Effector memory CD4-positive, alpha-beta T cell (primary cell): ENCODE measurements around the gene FGF1.

Experiments
- DNase-seq, 3 donors: peaks; one replicate each; pipeline ENCODE4 v3.0.0-alpha.2; 2020
- H3K27ac ChIP-seq: 2 replicates; pipeline ENCODE4 v1.7.0; 2013; ENCODE audit warnings: mild to moderate bottlenecking, low read length, moderate library complexity; ENCODE audit not compliant: insufficient read depth, poor library complexity, severe bottlenecking
- H3K27me3 ChIP-seq: replicated peaks from 2 replicates; pipeline ENCODE4 v1.7.0; 2013; ENCODE audit warnings: mild to moderate bottlenecking, low read length; ENCODE audit not compliant: insufficient read depth, control insufficient read depth, poor library complexity, severe bottlenecking
- H3K36me3 ChIP-seq: 2 replicates; pipeline ENCODE4 v1.7.0; 2013; ENCODE audit warnings: mild to moderate bottlenecking, low read length, moderate library complexity; ENCODE audit not compliant: control insufficient read depth, insufficient read depth
- H3K4me1 ChIP-seq: 2 replicates; pipeline ENCODE4 v1.7.0; 2013; ENCODE audit warnings: low read length, mild to moderate bottlenecking; ENCODE audit not compliant: control insufficient read depth, insufficient read depth, poor library complexity, severe bottlenecking
- H3K4me3 ChIP-seq: 2 replicates; pipeline ENCODE4 v1.7.0; 2013; ENCODE audit warnings: low read length, low read depth, mild to moderate bottlenecking; ENCODE audit not compliant: insufficient read depth, poor library complexity, severe bottlenecking
- H3K9me3 ChIP-seq: 2 replicates; pipeline ENCODE4 v1.7.0; 2013; ENCODE audit warnings: mild to moderate bottlenecking, low read length, moderate library complexity; ENCODE audit not compliant: control insufficient read depth

FGF1 gene

GRCh38 chr5:142548739-142549275 lies 137.1 kb downstream of the FGF1 start:
- DNase-seq, result no peak
- no peaks in the 10 kb centered on the region for H3K4me1 ChIP-seq
- no peaks in the 10 kb centered on the region for H3K27me3 ChIP-seq
- no peak overlapping the region for H3K27ac ChIP-seq
- no peaks in the 10 kb centered on the region for H3K9me3 ChIP-seq
- H3K36me3 ChIP-seq, result no peaks in the 10 kb centered on the region
- no peak overlapping the region for H3K4me3 ChIP-seq

- Histone ChIP-seq H3K36me3 (no peaks in the 10 kb centered on the region), H3K9me3 (no peaks in the 10 kb centered on the region), H3K4me1 (no peaks in the 10 kb centered on the region), H3K27ac (no peak overlapping the region), H3K27me3 (no peaks in the 10 kb centered on the region), H3K4me3 (no peak overlapping the region)
- DNase-seq, result no peak
These were observed 138.2 kb downstream of the FGF1 start for GRCh38 chr5:142547445-142548380.

- no peak for DNase-seq
- Histone ChIP-seq H3K36me3 (no peaks in the 10 kb centered on the region), H3K27me3 (no peaks in the 10 kb centered on the region), H3K4me1 (no peaks in the 10 kb centered on the region), H3K27ac (no peak overlapping the region), H3K9me3 (no peaks in the 10 kb centered on the region), H3K4me3 (no peak overlapping the region)
These were observed 140.1 kb downstream of the FGF1 start for GRCh38 chr5:142545650-142546322.

- no peak overlapping the region for H3K4me3 ChIP-seq
- H3K27ac ChIP-seq, result no peak overlapping the region
- no peaks in the 10 kb centered on the region for H3K36me3 ChIP-seq
- no peaks in the 10 kb centered on the region for H3K27me3 ChIP-seq
- no peaks in the 10 kb centered on the region for H3K4me1 ChIP-seq
- DNase-seq, result no peak
- no peaks in the 10 kb centered on the region for H3K9me3 ChIP-seq
These were observed 140.8 kb downstream of the FGF1 start for GRCh38 chr5:142544946-142545649.

- Histone ChIP-seq H3K36me3 (no peaks in the 10 kb centered on the region), H3K4me1 (no peaks in the 10 kb centered on the region), H3K27me3 (no peaks in the 10 kb centered on the region), H3K27ac (no peak overlapping the region), H3K9me3 (no peaks in the 10 kb centered on the region), H3K4me3 (no peak overlapping the region)
- no peak for DNase-seq
These were observed 141.7 kb downstream of the FGF1 start for GRCh38 chr5:142544071-142544753.

- no peaks in the 10 kb centered on the region for H3K9me3 ChIP-seq
- no peak overlapping the region for H3K4me3 ChIP-seq
- H3K27me3 ChIP-seq, result no peaks in the 10 kb centered on the region
- no peaks in the 10 kb centered on the region for H3K4me1 ChIP-seq
- no peak for DNase-seq
- H3K27ac ChIP-seq, result no peak overlapping the region
- H3K36me3 ChIP-seq, result no peaks in the 10 kb centered on the region
These were observed 143.0 kb downstream of the FGF1 start for GRCh38 chr5:142542906-142543305.
